Rectal smooth muscle tissue (tissue), 1 donor: Measurements from ENCODE around the gene HORMAD2.

ENCODE experiments used
- H3K27ac ChIP-seq: one replicate; pipeline ENCODE4 v1.7.0; 2013; ENCODE audit warnings: low read depth, low read length, inconsistent platforms
- H3K27me3 ChIP-seq: one replicate; pipeline ENCODE4 v1.7.0; 2013; ENCODE audit warnings: low read length; ENCODE audit not compliant: control insufficient read depth, insufficient read depth
- H3K36me3 ChIP-seq: one replicate; pipeline ENCODE4 v1.7.0; 2013; ENCODE audit warnings: low read length; ENCODE audit not compliant: control insufficient read depth, insufficient read depth
- H3K4me1 ChIP-seq: one replicate; pipeline ENCODE4 v1.7.0; 2013; ENCODE audit warnings: low read length; ENCODE audit not compliant: control insufficient read depth, insufficient read depth
- H3K4me3 ChIP-seq: one replicate; pipeline ENCODE4 v1.7.0; 2013; ENCODE audit warnings: low read length
- H3K9ac ChIP-seq: one replicate; pipeline ENCODE4 v1.7.0; 2013; ENCODE audit warnings: low read length

HORMAD2 gene

GRCh38 chr22:30181459-30182349 is 101.4 kb downstream of the HORMAD2 start:
- no peaks in the 10 kb centered on the region for H3K4me1 ChIP-seq
- no peak overlapping the region for H3K27ac ChIP-seq
- H3K27me3 ChIP-seq, result no peaks in the 10 kb centered on the region
- no peak overlapping the region for H3K4me3 ChIP-seq
- no peaks in the 10 kb centered on the region for H3K36me3 ChIP-seq
- no peak overlapping the region for H3K9ac ChIP-seq

GRCh38 chr22:30182350-30182745 is 102.1 kb downstream of the HORMAD2 start:
- no peaks in the 10 kb centered on the region for H3K4me1 ChIP-seq
- no peak overlapping the region for H3K4me3 ChIP-seq
- no peaks in the 10 kb centered on the region for H3K27me3 ChIP-seq
- no peak overlapping the region for H3K9ac ChIP-seq
- H3K36me3 ChIP-seq, result no peaks in the 10 kb centered on the region
- H3K27ac ChIP-seq, result no peak overlapping the region

GRCh38 chr22:30182815-30183214 is 102.6 kb downstream of the HORMAD2 start:
- Histone ChIP-seq H3K4me1 (no peaks in the 10 kb centered on the region), H3K27me3 (no peaks in the 10 kb centered on the region), H3K36me3 (no peaks in the 10 kb centered on the region), H3K9ac (no peak overlapping the region), H3K27ac (no peak overlapping the region), H3K4me3 (no peak overlapping the region)

- H3K27ac ChIP-seq, result no peak overlapping the region
- H3K9ac ChIP-seq, result no peak overlapping the region
- no peaks in the 10 kb centered on the region for H3K36me3 ChIP-seq
- no peak overlapping the region for H3K4me3 ChIP-seq
- H3K27me3 ChIP-seq, result no peaks in the 10 kb centered on the region
- H3K4me1 ChIP-seq, result no peaks in the 10 kb centered on the region
Observed at GRCh38 chr22:30183271-30183670, 103.0 kb downstream of the HORMAD2 start.

GRCh38 chr22:30183861-30184278 is 103.6 kb downstream of the HORMAD2 start:
- Histone ChIP-seq H3K27ac (no peak overlapping the region), H3K36me3 (no peaks in the 10 kb centered on the region), H3K4me1 (no peaks in the 10 kb centered on the region)

GRCh38 chr22:30185129-30185528 is 104.9 kb downstream of the HORMAD2 start:
- no peak overlapping the region for H3K4me3 ChIP-seq
- no peaks in the 10 kb centered on the region for H3K4me1 ChIP-seq
- H3K9ac ChIP-seq, result no peak overlapping the region
- H3K36me3 ChIP-seq, result no peaks in the 10 kb centered on the region
- H3K27me3 ChIP-seq, result no peaks in the 10 kb centered on the region
- H3K27ac ChIP-seq, result no peak overlapping the region

More at GRCh38 chr22:30183861-30184278, 103.6 kb downstream of the HORMAD2 start:
- Histone ChIP-seq H3K9ac (no peak overlapping the region), H3K4me3 (no peak overlapping the region), H3K27me3 (no peaks in the 10 kb centered on the region)

GRCh38 chr22:30185549-30185948 is 105.3 kb downstream of the HORMAD2 start:
- Histone ChIP-seq H3K27ac (no peak overlapping the region), H3K4me1 (no peaks in the 10 kb centered on the region), H3K36me3 (no peaks in the 10 kb centered on the region), H3K9ac (no peak overlapping the region), H3K4me3 (no peak overlapping the region), H3K27me3 (no peaks in the 10 kb centered on the region)

GRCh38 chr22:30186041-30186440 is 105.8 kb downstream of the HORMAD2 start:
- no peaks in the 10 kb centered on the region for H3K4me1 ChIP-seq
- no peak overlapping the region for H3K4me3 ChIP-seq
- no peaks in the 10 kb centered on the region for H3K36me3 ChIP-seq
- H3K27ac ChIP-seq, result no peak overlapping the region
- H3K9ac ChIP-seq, result no peak overlapping the region
- H3K27me3 ChIP-seq, result no peaks in the 10 kb centered on the region

- H3K4me1 ChIP-seq, result no peaks in the 10 kb centered on the region
- no peaks in the 10 kb centered on the region for H3K27me3 ChIP-seq
- H3K27ac ChIP-seq, result no peak overlapping the region
- no peak overlapping the region for H3K9ac ChIP-seq
- no peak overlapping the region for H3K4me3 ChIP-seq
- H3K36me3 ChIP-seq, result no peaks in the 10 kb centered on the region
Observed at GRCh38 chr22:30186510-30186909, 106.2 kb downstream of the HORMAD2 start.

- Histone ChIP-seq H3K4me1 (no peaks in the 10 kb centered on the region), H3K27ac (no peak overlapping the region), H3K27me3 (no peaks in the 10 kb centered on the region)
Observed at GRCh38 chr22:30187094-30187493, 106.8 kb downstream of the HORMAD2 start.

GRCh38 chr22:30187529-30188407 is 107.5 kb downstream of the HORMAD2 start:
- no peaks in the 10 kb centered on the region for H3K4me1 ChIP-seq
- no peaks in the 10 kb centered on the region for H3K27me3 ChIP-seq
- no peaks in the 10 kb centered on the region for H3K36me3 ChIP-seq
- no peak overlapping the region for H3K9ac ChIP-seq
- H3K27ac ChIP-seq, result no peak overlapping the region
- no peak overlapping the region for H3K4me3 ChIP-seq

More at GRCh38 chr22:30187094-30187493, 106.8 kb downstream of the HORMAD2 start:
- Histone ChIP-seq H3K4me3 (no peak overlapping the region), H3K9ac (no peak overlapping the region), H3K36me3 (no peaks in the 10 kb centered on the region)

GRCh38 chr22:30188911-30189310 is 108.6 kb downstream of the HORMAD2 start:
- Histone ChIP-seq H3K27me3 (no peaks in the 10 kb centered on the region), H3K9ac (no peak overlapping the region), H3K36me3 (no peaks in the 10 kb centered on the region), H3K4me1 (no peaks in the 10 kb centered on the region), H3K4me3 (no peak overlapping the region), H3K27ac (no peak overlapping the region)
